ENCODE results near the gene TMEM91. TPM values are rescaled to one million over a fixed set of nuclear protein-coding genes. Genes with fewer than 3 reads are reported as not detected.

TMEM91 gene
- total and polyA plus RNA-seq, 2 donors (not counting 1 experiment from before 2014, with no cell fraction given), result 6.3 to 7.1 TPM

DNA sequence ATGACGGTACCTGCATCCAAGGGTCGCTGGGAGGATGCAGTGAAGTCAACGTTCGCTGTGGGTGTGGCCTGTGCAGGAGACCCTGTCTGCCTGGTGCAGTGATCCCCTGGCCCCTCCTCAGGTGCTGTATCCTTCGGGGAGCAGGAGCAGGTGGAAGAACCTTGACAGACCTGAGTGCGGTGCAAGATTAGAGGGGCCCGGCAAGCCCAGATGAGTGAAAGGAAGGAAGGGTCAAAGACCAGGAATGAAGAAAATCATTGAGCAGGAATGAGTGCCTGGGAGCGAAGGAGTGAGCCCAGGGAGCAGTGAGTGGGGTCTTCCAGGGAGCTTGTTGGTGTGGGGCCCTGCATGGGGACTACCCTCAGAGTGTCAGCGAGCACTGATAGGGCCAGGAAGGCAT lies 38.1 kb downstream of the TMEM91 start:
- no peak overlapping the region for H3K27ac ChIP-seq (ENCODE audit: low read length in 2 of 2)
- no peak overlapping the region for H3K9ac ChIP-seq (ENCODE audit: low read length)
- H3K36me3 ChIP-seq (replicated peaks in 1 of 2; ENCODE audit: control extremely low read depth in 1 of 2, control insufficient read depth in 1 of 2, extremely low read depth in 1 of 2, insufficient read depth in 2 of 2, low read length in 1 of 2), result peaks cover 0 to 57% of the 10 kb centered on the region in 2 experiments
- TF ChIP-seq EZH2 (IDR thresholded peaks at IDR 0.05; ENCODE audit: borderline replicate concordance, insufficient read depth, low read depth, low read length, poor library complexity, severe bottlenecking), result no peak
- TF ChIP-seq, protein P1, sequence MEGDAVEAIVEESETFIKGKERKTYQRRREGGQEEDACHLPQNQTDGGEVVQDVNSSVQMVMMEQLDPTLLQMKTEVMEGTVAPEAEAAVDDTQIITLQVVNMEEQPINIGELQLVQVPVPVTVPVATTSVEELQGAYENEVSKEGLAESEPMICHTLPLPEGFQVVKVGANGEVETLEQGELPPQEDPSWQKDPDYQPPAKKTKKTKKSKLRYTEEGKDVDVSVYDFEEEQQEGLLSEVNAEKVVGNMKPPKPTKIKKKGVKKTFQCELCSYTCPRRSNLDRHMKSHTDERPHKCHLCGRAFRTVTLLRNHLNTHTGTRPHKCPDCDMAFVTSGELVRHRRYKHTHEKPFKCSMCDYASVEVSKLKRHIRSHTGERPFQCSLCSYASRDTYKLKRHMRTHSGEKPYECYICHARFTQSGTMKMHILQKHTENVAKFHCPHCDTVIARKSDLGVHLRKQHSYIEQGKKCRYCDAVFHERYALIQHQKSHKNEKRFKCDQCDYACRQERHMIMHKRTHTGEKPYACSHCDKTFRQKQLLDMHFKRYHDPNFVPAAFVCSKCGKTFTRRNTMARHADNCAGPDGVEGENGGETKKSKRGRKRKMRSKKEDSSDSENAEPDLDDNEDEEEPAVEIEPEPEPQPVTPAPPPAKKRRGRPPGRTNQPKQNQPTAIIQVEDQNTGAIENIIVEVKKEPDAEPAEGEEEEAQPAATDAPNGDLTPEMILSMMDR (IDR thresholded peaks at IDR 0.05), result no peak
- ATAC-seq (ENCODE audit: low read depth) (no peak), DNase-seq (no peak)
- no peak overlapping the region for H3K4me3 Mint-ChIP-seq
- no peaks in the 10 kb centered on the region for H3K27me3 ChIP-seq (replicated peaks in 1 of 4; ENCODE audit: control extremely low read depth in 1 of 4, control insufficient read depth in 3 of 4, insufficient read depth in 4 of 4, low read length in 3 of 4)
- no peak overlapping the region for H3K4me2 ChIP-seq (replicated peaks; ENCODE audit: low read depth, low read length, poor library complexity, severe bottlenecking)
- CTCF ChIA-PET, result interaction anchor here (0.6 kb wide), 1 partner anchor 420 kb away, joined by 3 read pairs; no protein-coding TSS in a partner anchor
- H3K4me1 ChIP-seq (ENCODE audit: control insufficient read depth in 2 of 2, insufficient read depth in 2 of 2, low read length in 2 of 2), result peaks cover 6 to 9% of the 10 kb centered on the region in 2 donors
- H4K20me1 ChIP-seq (ENCODE audit: control insufficient read depth, insufficient read depth, low read length, poor library complexity, severe bottlenecking), result no peaks in the 10 kb centered on the region
- POLR2A ChIA-PET, result no interaction called here
- H2AFZ ChIP-seq (ENCODE audit: insufficient read depth, low read depth, low read length, poor library complexity, severe bottlenecking), result no peak overlapping the region
- H3K4me3 ChIP-seq (ENCODE audit: control extremely low read depth in 1 of 5, extremely low read depth in 1 of 5, insufficient read depth in 1 of 5, low read depth in 2 of 5, low read length in 4 of 5), result no peak overlapping the region
- H3K27me3 Mint-ChIP-seq, result no peaks in the 10 kb centered on the region
- H3K4me1 Mint-ChIP-seq, result peaks cover 6% of the 10 kb centered on the region
- H3K79me2 ChIP-seq (ENCODE audit: control insufficient read depth, insufficient read depth, low read length), result peaks cover 26% of the 10 kb centered on the region
- no peak overlapping the region for H3K27ac Mint-ChIP-seq
- H3K9me3 Mint-ChIP-seq (ENCODE audit: insufficient read depth), result no peaks in the 10 kb centered on the region
- intact Hi-C loops (cut with micrococcal nuclease), result no loop called here
- no peaks in the 10 kb centered on the region for H3K9me3 ChIP-seq (ENCODE audit: control extremely low read depth in 1 of 3, control insufficient read depth in 2 of 3, insufficient read depth in 1 of 3, low read length in 2 of 3)
- WGBS (ENCODE audit: insufficient coverage), result 98% methylated on average over 9 of the region's 9 CpGs

DNA sequence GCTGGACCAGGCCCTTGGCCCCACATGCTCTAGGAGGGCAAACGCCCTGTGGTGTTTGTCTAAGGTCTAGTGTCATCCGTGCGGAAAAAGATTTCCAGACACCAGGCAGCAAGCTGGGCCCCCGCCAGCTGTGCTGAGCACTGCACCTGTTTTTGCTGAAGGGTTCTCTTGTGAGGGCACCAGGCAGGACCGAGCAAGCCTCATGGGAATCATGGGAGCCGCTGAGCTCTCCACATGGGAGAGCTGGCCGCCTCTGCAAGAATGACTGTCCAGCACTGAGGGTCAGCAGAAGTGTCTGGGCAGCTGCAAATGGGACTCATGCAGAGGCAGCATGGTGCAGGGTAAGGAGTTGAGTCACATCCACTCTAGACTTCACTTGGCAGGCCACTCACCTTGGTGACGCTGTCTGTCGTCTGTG lies 38.8 kb downstream of the TMEM91 start:
- peaks cover 1% of the 10 kb centered on the region for H3K4me1 Mint-ChIP-seq
- H3K27me3 ChIP-seq (replicated peaks in 1 of 4; ENCODE audit: control extremely low read depth in 1 of 4, control insufficient read depth in 3 of 4, insufficient read depth in 4 of 4, low read length in 3 of 4), result no peaks in the 10 kb centered on the region
- DNase-seq (no peak), ATAC-seq (ENCODE audit: low read depth) (no peak)
- no peaks in the 10 kb centered on the region for H3K9me3 ChIP-seq (ENCODE audit: control extremely low read depth in 1 of 3, control insufficient read depth in 2 of 3, insufficient read depth in 1 of 3, low read length in 2 of 3)
- H2AFZ ChIP-seq (ENCODE audit: insufficient read depth, low read depth, low read length, poor library complexity, severe bottlenecking), result no peak overlapping the region
- H3K4me1 ChIP-seq (ENCODE audit: control insufficient read depth in 2 of 2, insufficient read depth in 2 of 2, low read length in 2 of 2), result peaks cover 2 to 4% of the 10 kb centered on the region in 2 donors
- H3K4me3 Mint-ChIP-seq, result no peak overlapping the region
- H3K27ac ChIP-seq (ENCODE audit: low read length in 2 of 2), result no peak overlapping the region
- intact Hi-C loops (cut with micrococcal nuclease), result no loop called here
- no peak for TF ChIP-seq EZH2 (IDR thresholded peaks at IDR 0.05; ENCODE audit: borderline replicate concordance, insufficient read depth, low read depth, low read length, poor library complexity, severe bottlenecking)
- TF ChIP-seq, protein P1 (IDR thresholded peaks at IDR 0.05), result no peak
- 96% methylated on average over 7 of the region's 9 CpGs for WGBS (ENCODE audit: insufficient coverage)
- ChIA-PET POLR2A (no interaction called here), CTCF (no interaction called here)
- H3K4me3 ChIP-seq (ENCODE audit: control extremely low read depth in 1 of 5, extremely low read depth in 1 of 5, insufficient read depth in 1 of 5, low read depth in 2 of 5, low read length in 4 of 5), result no peak overlapping the region
- no peaks in the 10 kb centered on the region for H3K27me3 Mint-ChIP-seq
- H3K9me3 Mint-ChIP-seq (ENCODE audit: insufficient read depth), result no peaks in the 10 kb centered on the region
- peaks cover 23% of the 10 kb centered on the region for H3K79me2 ChIP-seq (ENCODE audit: control insufficient read depth, insufficient read depth, low read length)
- H4K20me1 ChIP-seq (ENCODE audit: control insufficient read depth, insufficient read depth, low read length, poor library complexity, severe bottlenecking), result no peaks in the 10 kb centered on the region
- H3K9ac ChIP-seq (ENCODE audit: low read length), result no peak overlapping the region
- H3K4me2 ChIP-seq (replicated peaks; ENCODE audit: low read depth, low read length, poor library complexity, severe bottlenecking), result no peak overlapping the region
- no peak overlapping the region for H3K27ac Mint-ChIP-seq
- H3K36me3 ChIP-seq (replicated peaks in 1 of 2; ENCODE audit: control extremely low read depth in 1 of 2, control insufficient read depth in 1 of 2, extremely low read depth in 1 of 2, insufficient read depth in 2 of 2, low read length in 1 of 2), result peaks cover 0 to 63% of the 10 kb centered on the region in 2 experiments

Measured in B cell (primary cell).